ENCODE data around the gene IFNLR1. TPM values are rescaled to one million over a fixed set of nuclear protein-coding genes. Genes with fewer than 3 reads are reported as not detected.
A peak's percentile ranks its signal among the peaks of the same experiment; 100 is the strongest.

The IFNLR1 gene
- total and polyA plus RNA-seq, 2 of the 8 experiments (the other 6 are each of a cell fraction or from before 2014, with no cell fraction given) = 6.8 to 10.1 TPM

- TF ChIP-seq E2F6 (IDR thresholded peaks at IDR 0.05) (peak; percentile 58; the same call in 1 of the 2 replicates), CHD2 (IDR thresholded peaks at IDR 0.05; ENCODE audit: low read length) (no peak), SUZ12 (IDR thresholded peaks at IDR 0.05; ENCODE audit: low read length) (no peak)
These were observed 14.9 kb upstream of the IFNLR1 start (continued) for GRCh38 chr1:24201941-24202440.

Measured in H1 (cell line).